T1000 (cell line): ENCODE measurements around the gene NBEA.

ENCODE experiments used
- DNase-seq: peaks from one replicate; lab custom pipeline; 2025; ENCODE audit warnings: mixed read lengths; lab: John Stamatoyannopoulos, UW

The NBEA gene

DNA sequence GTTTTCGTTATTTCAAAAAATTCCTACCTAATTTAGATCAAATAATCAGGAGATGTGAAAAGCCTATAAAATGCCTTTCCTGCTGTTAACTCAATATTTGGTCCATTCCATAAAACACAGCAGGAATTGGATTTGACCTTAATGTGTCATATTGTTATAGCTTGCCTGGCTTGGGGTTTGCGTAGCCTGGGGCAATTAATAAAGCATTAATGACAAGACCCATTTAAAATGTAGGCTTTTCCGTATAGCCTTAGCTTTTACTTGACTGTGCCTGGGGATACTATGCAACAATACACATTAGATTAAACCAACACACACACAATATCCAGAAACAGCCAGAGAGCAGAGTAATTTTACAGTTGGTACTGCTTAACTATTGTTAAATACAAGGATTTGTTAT, 651.6 kb downstream of the NBEA start:
- no peak for DNase-seq

GRCh38 chr13:35594096-35594495, 652.0 kb downstream of the NBEA start:
- no peak for DNase-seq

DNA sequence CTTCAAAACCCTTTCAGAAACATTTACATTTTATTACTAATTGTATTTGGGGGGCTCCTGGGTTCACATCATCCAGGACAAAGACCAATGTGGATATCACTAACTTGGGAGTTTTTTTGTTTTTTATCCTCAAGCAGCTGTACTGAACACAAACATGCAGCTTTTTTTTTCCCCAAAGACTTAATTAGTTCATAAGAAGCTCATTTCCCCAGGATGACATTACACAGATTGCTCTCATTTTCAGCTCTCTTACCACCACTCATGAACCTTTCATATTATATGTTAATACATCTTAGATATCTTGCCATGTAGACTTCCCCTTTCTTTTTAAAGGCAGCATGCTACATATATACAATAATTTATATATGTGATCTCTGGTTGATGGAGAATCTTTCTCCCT, 653.1 kb downstream of the NBEA start:
- no peak for DNase-seq

DNA sequence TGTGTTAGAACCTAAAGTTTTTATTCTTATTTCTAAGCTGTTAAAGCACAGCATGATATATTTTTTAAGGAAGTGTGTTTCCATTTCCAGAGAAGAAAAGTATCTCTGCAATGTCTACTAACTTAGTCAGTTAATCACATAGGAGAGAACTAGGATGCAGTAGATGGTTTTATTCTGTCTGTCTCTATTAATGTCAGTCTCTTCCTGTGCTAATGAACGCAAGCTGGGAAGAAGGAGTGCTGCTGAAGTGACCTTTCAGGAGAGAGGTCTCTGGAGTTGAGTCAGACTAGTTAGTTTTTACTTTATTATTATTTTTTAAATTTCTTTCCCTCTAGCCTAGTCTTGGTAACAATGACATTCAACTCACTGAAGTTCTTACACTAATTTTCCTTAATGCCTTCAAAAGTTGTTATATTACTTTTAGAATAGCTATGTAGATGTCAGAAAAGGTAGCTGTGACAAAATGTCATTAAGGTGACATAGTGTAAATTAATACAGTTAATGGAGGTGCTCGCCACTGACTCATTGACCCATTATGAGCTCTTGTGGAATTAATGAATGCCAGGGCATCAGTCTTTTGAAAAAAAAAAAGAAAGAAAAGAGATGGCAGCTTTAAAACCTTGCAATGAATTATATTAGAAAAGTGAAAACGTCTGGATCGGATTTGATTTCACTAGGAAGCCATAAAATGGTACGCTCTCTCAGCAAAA, 654.4 kb downstream of the NBEA start:
- no peak for DNase-seq

DNA sequence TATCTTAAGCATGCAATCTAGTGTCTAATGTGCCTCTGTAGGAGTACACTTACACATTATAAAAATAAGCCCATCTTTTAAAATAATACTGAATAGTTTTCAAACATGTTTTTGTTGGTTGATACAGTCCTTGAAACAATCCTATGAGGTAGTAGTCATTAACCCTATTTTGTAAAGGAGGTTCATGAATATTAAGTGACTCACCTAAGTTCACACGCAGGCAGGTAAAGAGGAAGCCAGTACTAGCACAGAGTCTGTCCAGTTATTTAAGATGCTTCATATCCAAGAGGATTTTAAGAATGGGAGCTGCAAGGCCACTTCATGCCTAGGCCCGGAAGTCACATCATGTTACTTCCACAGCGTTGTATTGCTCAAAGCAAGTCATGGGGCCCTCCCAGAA, 655.4 kb downstream of the NBEA start:
- no peak for DNase-seq

- no peak for DNase-seq
Measured at GRCh38 chr13:35598233-35598632, 656.2 kb downstream of the NBEA start.

DNA sequence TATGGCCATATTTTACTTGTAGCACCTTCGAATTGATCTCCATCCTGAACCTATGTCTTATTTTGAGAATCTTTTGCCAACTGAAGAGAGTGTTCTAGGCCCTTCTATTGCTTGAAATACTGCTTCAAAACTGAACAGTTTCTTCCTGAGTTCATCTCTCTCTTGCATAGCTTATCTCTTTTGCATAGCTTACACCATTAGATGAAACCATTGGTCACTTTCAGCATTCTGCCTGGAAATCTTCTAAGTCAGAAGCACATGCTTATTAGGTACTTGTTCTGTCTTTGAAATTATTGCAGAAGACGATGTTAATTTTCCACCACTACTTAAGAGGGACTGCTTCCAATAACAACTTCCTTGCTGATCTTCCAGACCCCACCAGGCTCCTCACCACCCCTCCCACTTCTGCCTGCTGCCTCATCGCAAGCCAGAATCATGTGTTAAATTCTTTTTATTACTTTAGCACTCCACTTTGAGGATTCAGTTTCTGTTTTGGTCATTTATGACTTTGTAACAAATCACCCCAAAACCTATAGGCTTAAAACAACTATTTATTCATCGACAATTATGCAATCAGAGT, 656.8 kb downstream of the NBEA start:
- DNase-seq, result no peak

DNA sequence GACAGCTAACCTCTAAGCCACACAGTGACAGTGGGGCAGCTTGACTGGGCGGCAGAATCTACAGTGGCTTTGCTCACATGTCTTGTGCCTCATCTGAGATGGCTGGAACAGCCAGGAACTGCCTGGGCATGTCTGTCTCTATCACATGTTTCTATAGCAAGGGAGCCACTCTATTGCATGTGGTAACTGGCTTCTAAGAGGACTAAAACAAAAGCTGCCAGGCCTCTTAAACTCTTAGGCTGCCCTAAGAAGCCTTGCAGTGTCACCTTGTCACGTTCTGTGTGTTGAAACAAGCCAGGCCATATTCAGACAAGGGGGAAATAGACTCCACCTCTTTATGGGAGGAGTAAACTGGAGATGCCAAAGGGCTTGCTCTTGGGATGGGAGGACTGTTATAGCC, 657.3 kb downstream of the NBEA start:
- DNase-seq, result no peak

DNA sequence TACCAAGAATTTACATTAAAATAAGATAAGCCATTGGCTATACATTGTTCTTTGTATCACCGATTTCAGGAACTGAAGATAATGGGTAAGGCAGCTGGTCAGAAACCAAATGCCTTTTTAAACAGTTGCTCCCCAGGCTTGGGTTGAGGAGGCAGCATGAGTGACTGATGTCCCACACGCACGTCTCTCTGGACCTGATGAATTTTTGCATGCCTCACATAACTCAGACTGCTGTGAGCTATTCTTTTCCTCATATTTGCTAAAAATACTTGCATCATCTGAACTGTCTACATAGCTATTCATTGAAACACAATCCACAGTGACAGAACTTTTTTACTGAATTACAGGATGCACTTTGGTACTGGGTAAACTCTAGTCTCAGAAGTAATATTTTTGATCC, 658.1 kb downstream of the NBEA start:
- DNase-seq, result no peak

DNA sequence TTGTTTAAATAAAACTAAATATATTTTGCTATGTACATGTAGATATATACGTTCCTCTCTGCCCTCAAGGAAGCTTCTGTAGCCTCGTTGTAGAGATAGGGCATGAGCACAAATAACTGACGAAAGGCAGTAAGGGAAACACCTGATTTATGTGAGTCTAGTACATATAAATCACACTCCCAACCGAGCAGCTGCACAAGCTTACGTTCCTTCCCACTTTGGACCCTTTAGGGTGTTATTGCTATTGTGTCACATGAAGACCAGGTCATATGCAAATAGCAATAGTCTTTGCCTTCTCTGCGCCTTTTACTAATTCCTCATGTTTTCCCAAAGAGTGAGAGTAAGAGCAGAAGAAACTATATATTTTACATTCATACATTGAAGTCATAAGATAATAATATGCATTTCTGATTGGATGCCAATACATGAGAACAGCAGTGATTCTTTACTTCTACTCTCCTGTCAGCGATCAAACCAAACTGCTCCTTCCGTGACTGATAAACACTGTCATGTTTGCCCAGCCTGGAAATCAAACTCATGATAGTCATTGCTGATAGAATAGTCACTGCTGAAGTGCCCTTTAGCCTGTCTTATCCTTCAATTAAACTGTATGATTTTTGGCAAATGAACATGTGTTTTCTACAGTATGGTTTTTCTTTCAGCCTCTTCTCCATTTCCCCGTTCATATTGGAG, 661.7 kb downstream of the NBEA start:
- DNase-seq, result no peak

DNA sequence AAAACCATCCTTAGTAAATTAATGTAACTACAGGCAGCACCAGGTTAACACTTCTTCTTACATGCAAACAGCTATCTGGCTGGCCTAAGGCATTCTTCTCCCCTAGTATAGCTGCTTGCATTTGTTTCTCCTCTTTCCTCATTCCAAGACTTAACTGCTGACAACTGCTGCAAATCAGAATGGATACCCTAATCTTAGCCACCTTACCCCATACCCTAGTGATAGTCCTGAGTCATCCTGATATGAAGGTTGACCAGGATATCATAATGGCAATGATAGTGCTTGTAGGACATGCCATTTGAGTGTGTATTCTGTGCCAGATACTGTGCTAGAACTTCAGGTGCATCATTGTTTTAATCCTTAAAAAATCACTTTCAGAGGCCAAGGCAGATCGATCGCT, 672.6 kb downstream of the NBEA start:
- DNase-seq, result no peak

- no peak for DNase-seq
Measured at GRCh38 chr13:35617420-35617819, 675.4 kb downstream of the NBEA start.

- no peak for DNase-seq
Measured at GRCh38 chr13:35618565-35619083, 676.6 kb downstream of the NBEA start.

- no peak for DNase-seq
Measured at GRCh38 chr13:35621989-35622388, 679.9 kb downstream of the NBEA start.

DNA sequence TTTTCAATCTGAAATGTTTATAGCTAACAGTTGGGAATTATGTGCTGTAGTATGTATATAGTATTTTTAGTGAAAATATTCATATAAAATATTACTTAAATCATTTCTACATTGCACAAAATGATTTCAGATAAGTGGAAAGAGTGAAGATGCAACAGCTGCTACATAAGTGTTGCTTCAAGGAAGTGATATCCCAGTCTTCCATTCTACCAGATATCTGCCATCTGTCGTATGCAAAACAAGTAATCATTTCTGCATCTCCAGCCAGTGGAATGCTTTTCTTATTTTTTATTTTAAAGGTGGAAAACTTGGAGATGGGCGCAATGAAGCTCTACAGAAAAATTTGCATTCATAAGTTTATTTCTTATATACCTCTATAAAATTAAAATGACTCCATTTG, 687.0 kb downstream of the NBEA start:
- no peak for DNase-seq

DNA sequence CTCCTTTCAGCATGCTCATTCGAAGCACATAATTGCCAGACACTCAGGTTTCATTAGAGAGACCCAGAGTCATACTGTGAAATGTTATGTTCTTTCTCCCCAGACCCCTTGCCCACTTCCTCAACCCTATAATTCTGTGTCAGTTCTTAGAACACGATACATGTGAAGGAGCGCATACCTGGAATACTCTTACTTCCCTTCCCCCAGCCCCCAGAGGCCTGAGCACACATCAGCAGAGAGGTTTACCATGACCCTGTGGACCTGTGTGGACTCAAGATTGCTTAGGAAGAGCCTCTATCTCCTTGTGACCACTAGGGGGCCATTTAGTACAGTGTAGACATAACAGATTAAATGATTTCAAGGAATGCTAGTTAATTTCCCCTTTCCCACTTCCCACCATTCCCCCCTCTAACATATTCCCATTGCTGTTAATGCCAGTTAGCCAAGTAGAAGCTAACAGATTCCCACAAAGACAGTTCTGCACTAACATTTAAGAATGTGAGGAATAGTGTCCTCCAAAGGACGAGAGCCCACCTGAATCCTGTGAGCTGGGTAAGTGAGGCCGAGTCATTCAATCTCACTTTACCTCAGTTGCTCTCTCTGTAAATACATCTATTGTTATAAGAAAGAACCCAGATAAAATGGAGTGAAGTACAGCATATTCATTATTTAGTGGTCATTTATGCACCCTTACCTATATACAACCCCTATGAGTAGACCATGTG, 688.6 kb downstream of the NBEA start:
- no peak for DNase-seq

GRCh38 chr13:35631666-35632065, 689.6 kb downstream of the NBEA start:
- DNase-seq, result no peak

DNA sequence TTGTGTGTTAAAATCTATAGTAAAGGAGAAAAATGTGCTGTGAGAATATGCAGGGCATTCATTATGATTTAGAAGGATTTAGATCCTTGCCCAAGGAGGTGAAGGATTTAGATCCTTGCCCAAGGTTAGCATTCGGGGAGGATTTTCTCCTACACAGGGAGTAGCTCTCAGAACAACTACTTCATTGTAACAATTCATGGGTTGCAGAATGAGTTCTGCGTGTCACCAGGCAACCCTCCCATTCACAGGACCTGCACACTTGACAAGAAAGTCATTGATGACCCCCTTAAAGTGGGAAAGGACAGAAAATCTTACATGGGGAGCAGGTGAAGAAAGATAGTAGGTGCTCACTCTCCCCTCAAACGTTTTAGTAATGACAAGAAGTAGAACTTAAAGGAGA, 701.6 kb downstream of the NBEA start:
- DNase-seq, result no peak

GRCh38 chr13:35646056-35646774, 704.1 kb downstream of the NBEA start:
- DNase-seq, result no peak

GRCh38 chr13:35648201-35648600, 706.1 kb downstream of the NBEA start:
- no peak for DNase-seq

DNA sequence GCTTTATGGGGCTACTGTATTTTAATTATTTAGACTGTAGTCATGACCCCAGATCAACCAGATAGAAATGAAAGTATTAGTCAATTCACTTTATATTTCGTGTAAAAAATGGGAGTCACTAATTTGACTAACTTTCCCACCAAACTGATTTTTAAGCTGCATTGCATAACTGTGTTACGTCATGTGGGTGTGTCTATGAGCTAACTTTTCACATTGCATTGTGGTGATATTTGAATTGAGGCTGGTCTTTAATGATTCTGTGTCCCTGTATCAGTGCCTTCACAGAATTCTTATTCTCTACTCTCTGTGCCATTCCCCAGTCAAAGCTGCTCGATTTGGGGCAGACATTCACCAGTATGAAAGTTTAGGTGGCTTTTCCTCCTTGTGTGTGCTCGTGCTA, 707.1 kb downstream of the NBEA start:
- DNase-seq, result no peak

DNA sequence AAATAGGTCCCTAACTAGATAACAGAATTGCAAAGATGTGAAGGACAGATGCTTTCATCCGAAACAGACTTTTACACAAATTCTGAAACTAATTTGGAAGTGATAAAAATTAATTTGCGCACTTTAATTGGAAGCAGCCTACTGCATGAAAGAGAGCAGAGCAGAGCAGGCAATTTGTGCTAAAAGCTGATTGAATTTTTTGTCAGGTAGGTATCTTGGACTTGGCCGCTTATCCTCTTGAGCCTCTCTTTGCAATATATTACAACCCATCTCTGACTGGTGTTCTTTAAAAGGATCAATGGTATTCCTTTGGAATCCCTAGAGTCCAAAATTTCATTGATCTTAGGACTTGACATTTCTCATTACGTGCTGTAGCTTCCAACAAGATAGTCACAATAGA, 717.7 kb downstream of the NBEA start:
- no peak for DNase-seq
